NOMO-1 treated with DMSO at 0.1 percent for 48 hours (cell line): ENCODE measurements around the gene PAK3.

ENCODE experiments used
- DNase-seq: peaks from one replicate; lab custom pipeline; 2025; ENCODE audit not compliant: unreplicated experiment; lab: John Stamatoyannopoulos, UW

Gene PAK3

GRCh38 chrX:111259559-111259958 lies 163.6 kb downstream of the PAK3 start:
- no peak for DNase-seq

GRCh38 chrX:111260451-111260850 lies 164.5 kb downstream of the PAK3 start:
- no peak for DNase-seq

- DNase-seq, result no peak
Measured at GRCh38 chrX:111262086-111262485, 166.1 kb downstream of the PAK3 start.

- DNase-seq, result no peak
Measured at GRCh38 chrX:111264385-111264784, 168.4 kb downstream of the PAK3 start.

GRCh38 chrX:111265486-111265885 lies 169.5 kb downstream of the PAK3 start:
- DNase-seq, result no peak

- no peak for DNase-seq
Measured at GRCh38 chrX:111268506-111268905, 172.5 kb downstream of the PAK3 start.

GRCh38 chrX:111270339-111270738 lies 174.3 kb downstream of the PAK3 start, which contains the start of gene CAPN6:
Gene CAPN6 (minus strand): TSS chrX:111270483. CDS start chrX:111263936, 6,547 bp downstream.
- no peak for DNase-seq
